ENCODE data around the gene COA5. TPM values are rescaled to one million over a fixed set of nuclear protein-coding genes. Genes with fewer than 3 reads are reported as not detected.

COA5 gene
- total RNA-seq, 1 donor from 2014 or later = 21.6 TPM

GRCh38 chr2:98580656-98581284 lies 27.5 kb downstream of the COA5 start:
- Mint-ChIP-seq H3K9me3 (ENCODE audit: unreplicated experiment) (no peaks in the 10 kb centered on the region), H3K36me3 (ENCODE audit: low read depth, unreplicated experiment) (peaks cover 31% of the 10 kb centered on the region), H3K27me3 (ENCODE audit: unreplicated experiment) (peaks cover 4% of the 10 kb centered on the region), H3K4me3 (ENCODE audit: unreplicated experiment) (no peak overlapping the region), H3K27ac (ENCODE audit: unreplicated experiment) (no peak overlapping the region), H3K4me1 (ENCODE audit: unreplicated experiment) (no peaks in the 10 kb centered on the region)
- TF ChIP-seq CTCF (IDR thresholded peaks at IDR 0.05; ENCODE audit: unreplicated experiment) = no peak
- DNase-seq (ENCODE audit: low spot score) = no peak

GRCh38 chr2:98579926-98580325 lies 28.4 kb downstream of the COA5 start:
- TF ChIP-seq CTCF (IDR thresholded peaks at IDR 0.05; ENCODE audit: unreplicated experiment) = no peak
- H3K36me3 Mint-ChIP-seq (ENCODE audit: low read depth, unreplicated experiment) = peaks cover 38% of the 10 kb centered on the region
- no peaks in the 10 kb centered on the region for H3K9me3 Mint-ChIP-seq (ENCODE audit: unreplicated experiment)
- no peak for DNase-seq (ENCODE audit: low spot score)
- peaks cover 4% of the 10 kb centered on the region for H3K27me3 Mint-ChIP-seq (ENCODE audit: unreplicated experiment)
- H3K4me3 Mint-ChIP-seq (ENCODE audit: unreplicated experiment) = no peak overlapping the region
- H3K4me1 Mint-ChIP-seq (ENCODE audit: unreplicated experiment) = no peaks in the 10 kb centered on the region
- no peak overlapping the region for H3K27ac Mint-ChIP-seq (ENCODE audit: unreplicated experiment)

DNA sequence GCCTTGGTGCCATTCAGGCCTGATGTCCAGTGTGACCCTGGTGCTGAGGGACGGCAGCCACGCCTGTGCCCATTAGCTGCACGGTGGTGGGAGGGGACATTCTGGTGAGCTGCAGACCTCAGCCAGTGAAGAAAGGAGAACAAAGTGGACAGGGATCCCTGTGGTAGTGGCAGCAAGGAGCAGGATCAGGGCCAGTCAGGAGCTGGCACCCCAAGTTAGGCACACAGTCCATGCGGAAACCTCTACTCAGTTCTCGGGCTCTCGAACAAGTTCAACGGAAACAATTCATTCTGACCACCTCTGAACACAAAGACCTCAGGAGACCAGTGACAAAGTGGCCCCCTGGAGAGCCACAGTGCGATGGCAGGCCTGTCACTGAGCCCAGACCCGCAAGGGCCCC lies 30.1 kb downstream of the COA5 start:
- TF ChIP-seq CTCF (IDR thresholded peaks at IDR 0.05; ENCODE audit: unreplicated experiment) = no peak
- no peak overlapping the region for H3K4me3 Mint-ChIP-seq (ENCODE audit: unreplicated experiment)
- H3K27me3 Mint-ChIP-seq (ENCODE audit: unreplicated experiment) = peaks cover 6% of the 10 kb centered on the region
- peaks cover 32% of the 10 kb centered on the region for H3K36me3 Mint-ChIP-seq (ENCODE audit: low read depth, unreplicated experiment)
- no peak for DNase-seq (ENCODE audit: low spot score)
- no peaks in the 10 kb centered on the region for H3K9me3 Mint-ChIP-seq (ENCODE audit: unreplicated experiment)
- H3K4me1 Mint-ChIP-seq (ENCODE audit: unreplicated experiment) = no peaks in the 10 kb centered on the region
- no peak overlapping the region for H3K27ac Mint-ChIP-seq (ENCODE audit: unreplicated experiment)

DNA sequence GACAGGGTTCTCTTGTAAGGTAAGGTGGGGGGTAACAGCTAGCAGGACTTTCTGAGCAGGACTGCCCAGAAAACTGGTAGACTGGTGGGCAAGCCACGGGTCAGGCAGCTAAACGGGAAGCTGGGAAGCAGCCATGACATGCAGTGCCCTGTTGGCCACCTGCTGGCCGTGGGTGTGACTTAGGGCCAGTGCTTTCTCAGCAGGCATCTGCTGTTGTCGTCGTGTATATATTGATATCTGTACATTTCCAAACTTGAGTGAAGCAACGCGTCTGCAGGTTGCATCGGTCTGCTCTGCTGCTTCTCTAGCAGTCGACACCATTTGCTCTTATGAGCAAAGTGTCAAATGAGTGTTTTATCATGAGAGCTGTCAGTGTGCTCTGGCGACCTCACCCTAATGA lies 31.0 kb downstream of the COA5 start:
- no peak for DNase-seq (ENCODE audit: low spot score)
- Mint-ChIP-seq H3K4me3 (ENCODE audit: unreplicated experiment) (no peak overlapping the region), H3K9me3 (ENCODE audit: unreplicated experiment) (no peaks in the 10 kb centered on the region), H3K27me3 (ENCODE audit: unreplicated experiment) (peaks cover 5% of the 10 kb centered on the region), H3K36me3 (ENCODE audit: low read depth, unreplicated experiment) (peaks cover 39% of the 10 kb centered on the region), H3K27ac (ENCODE audit: unreplicated experiment) (no peak overlapping the region), H3K4me1 (ENCODE audit: unreplicated experiment) (no peaks in the 10 kb centered on the region)
- no peak for TF ChIP-seq CTCF (IDR thresholded peaks at IDR 0.05; ENCODE audit: unreplicated experiment)

- Mint-ChIP-seq H3K4me3 (ENCODE audit: unreplicated experiment) (no peak overlapping the region), H3K27ac (ENCODE audit: unreplicated experiment) (no peak overlapping the region), H3K27me3 (ENCODE audit: unreplicated experiment) (peaks cover 6% of the 10 kb centered on the region), H3K9me3 (ENCODE audit: unreplicated experiment) (no peaks in the 10 kb centered on the region), H3K36me3 (ENCODE audit: low read depth, unreplicated experiment) (peaks cover 39% of the 10 kb centered on the region), H3K4me1 (ENCODE audit: unreplicated experiment) (no peaks in the 10 kb centered on the region)
- DNase-seq (ENCODE audit: low spot score) = no peak
- no peak for TF ChIP-seq CTCF (IDR thresholded peaks at IDR 0.05; ENCODE audit: unreplicated experiment)
These were observed 31.5 kb downstream of the COA5 start for GRCh38 chr2:98576666-98577312.

All from endothelial cell (in vitro differentiated cells).